Common myeloid progenitor, CD34-positive (primary cell): ENCODE data around the gene ADAT1.
A peak's percentile ranks its signal among the peaks of the same experiment; 100 is the strongest.

Experiments used
- CTCF ChIA-PET: fragments of 350-600 bp; sonication (Branson Sonifier 250); formaldehyde crosslinking; loops from one replicate; lab custom pipeline; 2021; ENCODE audit warnings: antibody characterized with exemption; lab: Charles Lee
- POLR2A ChIA-PET: fragments of 350-600 bp; sonication (Branson Sonifier 250); formaldehyde crosslinking; loops from one replicate; lab custom pipeline; 2021; ENCODE audit warnings: antibody characterized with exemption; lab: Charles Lee
- DNase-seq, 3 donors: peaks; one replicate each; pipeline versions ENCODE4 v3.0.0 to v3.0.0-alpha.2; 2013
- H3K27ac ChIP-seq, 2 experiments: 1 replicate in 1 of 2; 2 replicates in 1 of 2; pipeline ENCODE4 v1.7.0; 2013; ENCODE audit warnings: inconsistent platforms in 2 of 2, low read length in 2 of 2, mild to moderate bottlenecking in 2 of 2, low read depth in 1 of 2, moderate library complexity in 1 of 2; ENCODE audit not compliant: severe bottlenecking in 2 of 2, insufficient read depth in 1 of 2, poor library complexity in 1 of 2
- H3K27me3 ChIP-seq, 5 experiments: replicated peaks in 2 of 5; 1 replicate in 3 of 5; 2 replicates in 2 of 5; pipeline versions ENCODE4 v1.6.1 to v1.7.0; 2013; ENCODE audit warnings: low read length in 4 of 5, mild to moderate bottlenecking in 2 of 5, moderate library complexity in 2 of 5, inconsistent platforms in 1 of 5; ENCODE audit not compliant: insufficient read depth in 5 of 5, control insufficient read depth in 4 of 5
- H3K36me3 ChIP-seq, 4 experiments: 1 replicate in 2 of 4; 2 replicates in 2 of 4; pipeline versions ENCODE4 v1.6.1 to v1.7.0; 2013; ENCODE audit warnings: low read length in 3 of 4, control low read depth in 1 of 4, mild to moderate bottlenecking in 1 of 4; ENCODE audit not compliant: control insufficient read depth in 4 of 4, insufficient read depth in 4 of 4
- H3K4me1 ChIP-seq, 4 experiments: 1 replicate in 3 of 4; 2 replicates in 1 of 4; pipeline versions ENCODE4 v1.6.1 to v1.7.1; 2013; ENCODE audit warnings: low read length in 3 of 4, mild to moderate bottlenecking in 3 of 4, control low read depth in 1 of 4, inconsistent platforms in 1 of 4, moderate library complexity in 1 of 4; ENCODE audit not compliant: control insufficient read depth in 4 of 4, insufficient read depth in 4 of 4; ENCODE audit errors: control extremely low read depth in 1 of 4
- H3K4me3 ChIP-seq, 7 experiments: 1 replicate in 4 of 7; 2 replicates in 3 of 7; pipeline versions ENCODE4 v1.5.1 to v1.7.0; 2013; ENCODE audit warnings: mild to moderate bottlenecking in 7 of 7, low read length in 6 of 7, moderate library complexity in 6 of 7, inconsistent platforms in 2 of 7, low read depth in 2 of 7, control low read depth in 1 of 7; ENCODE audit not compliant: insufficient read depth in 4 of 7, control insufficient read depth in 1 of 7; ENCODE audit errors: extremely low read depth in 1 of 7
- H3K9me3 ChIP-seq, 5 experiments: 1 replicate in 4 of 5; 2 replicates in 1 of 5; pipeline versions ENCODE4 v1.6.1 to v1.7.1; 2013; ENCODE audit warnings: low read length in 4 of 5, mild to moderate bottlenecking in 2 of 5, inconsistent platforms in 1 of 5, low read depth in 1 of 5, moderate library complexity in 1 of 5; ENCODE audit not compliant: control insufficient read depth in 4 of 5, insufficient read depth in 2 of 5; ENCODE audit errors: control extremely low read depth in 1 of 5
- WGBS: methylation state at CpG from one replicate; pipeline ENCODE4 v1.1.5; 2013; ENCODE audit not compliant: insufficient coverage; 5-methylcytosine and 5-hydroxymethylcytosine counted together

ADAT1 gene

DNA sequence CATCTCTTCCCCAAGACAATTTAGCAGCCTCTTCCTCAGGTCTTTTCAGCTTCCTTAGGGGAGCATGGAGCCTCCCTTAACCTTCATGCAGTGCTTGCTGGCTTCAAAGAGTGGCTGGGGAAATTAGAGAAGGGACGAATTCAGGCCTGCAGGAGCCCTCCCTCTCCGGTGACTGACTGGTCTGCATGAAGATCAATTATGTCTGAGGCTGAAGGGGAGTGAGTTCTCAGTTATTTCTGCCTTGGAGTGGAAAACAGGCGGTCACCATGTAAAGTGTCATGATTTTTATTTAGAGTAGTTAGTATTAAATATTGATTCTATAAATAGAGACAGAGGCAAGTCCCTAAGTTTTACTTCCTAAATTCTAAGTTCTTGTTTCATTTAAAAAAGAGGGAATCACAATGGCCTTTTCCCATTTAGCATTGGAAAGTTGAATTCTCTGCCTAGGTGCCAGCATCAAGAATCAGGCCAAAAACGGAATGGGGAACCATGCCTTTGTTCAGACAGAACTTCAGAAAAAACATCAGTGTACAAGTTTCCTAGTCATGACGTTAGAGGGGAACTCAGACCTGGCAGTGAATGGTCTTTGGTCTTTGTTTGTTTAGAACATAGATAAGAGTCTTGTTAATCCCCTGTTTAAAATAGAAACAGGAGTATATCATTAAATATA lies 52.5 kb downstream of the ADAT1 start:
- POLR2A ChIA-PET: no interaction called here
- CTCF ChIA-PET: no interaction called here

GRCh38 chr16:75567911-75568310 lies 55.2 kb downstream of the ADAT1 start:
- Histone ChIP-seq H3K4me1 (peaks cover 9 to 32% (median 29%) of the 10 kb centered on the region in 4 experiments), H3K36me3 (peaks cover 6 to 47% (median 37%) of the 10 kb centered on the region in 4 experiments), H3K9me3 (no peaks in the 10 kb centered on the region), H3K27ac (no peak overlapping the region), H3K27me3 (peaks cover 0 to 4% (median 0%) of the 10 kb centered on the region in 5 experiments), H3K4me3 (no peak overlapping the region)
- DNase-seq: no peak
- WGBS: 97% methylated on average over 3 of the region's 4 CpGs
- ChIA-PET CTCF (interaction anchor here (0.7 to 2.3 kb wide), 7 partner anchors 14 to 53 kb away, joined by 3 to 6 read pairs (median 3); no protein-coding TSS in a partner anchor), POLR2A (no interaction called here)

More for the DNA sequence above, 52.5 kb downstream of the ADAT1 start:
- H3K27me3 ChIP-seq: no peaks in the 10 kb centered on the region
- no peaks in the 10 kb centered on the region for H3K9me3 ChIP-seq
- H3K27ac ChIP-seq: no peak overlapping the region
- H3K4me3 ChIP-seq: no peak overlapping the region
- no peak for DNase-seq
- H3K4me1 ChIP-seq: peaks cover 4 to 35% (median 27%) of the 10 kb centered on the region in 4 experiments
- 83% methylated on average over 2 of the region's 5 CpGs for WGBS
- peaks cover 13 to 67% (median 46%) of the 10 kb centered on the region in 4 experiments for H3K36me3 ChIP-seq

- ChIA-PET POLR2A (no interaction called here), CTCF (interaction anchor here (0.7 to 2.3 kb wide), 4 partner anchors 13 to 56 kb away, joined by 3 to 5 read pairs (median 4); partner anchors contain the start of gene ADAT1)
- Histone ChIP-seq H3K4me3 (peak overlapping the region; percentile 84 to 97 (median 90)), H3K9me3 (no peaks in the 10 kb centered on the region), H3K27me3 (peaks cover 0 to 7% (median 0%) of the 10 kb centered on the region in 5 experiments), H3K36me3 (peaks cover 6 to 38% (median 29%) of the 10 kb centered on the region in 4 experiments), H3K27ac (peak overlapping the region; percentile 77 to 84), H3K4me1 (peaks cover 9 to 32% (median 22%) of the 10 kb centered on the region in 4 experiments)
- WGBS: 4% methylated on average over 30 of the region's 32 CpGs
- peak in 2 of 3 donors; percentile 23 to 44 for DNase-seq
These were observed 56.3 kb downstream of the ADAT1 start for GRCh38 chr16:75566758-75567255.

DNA sequence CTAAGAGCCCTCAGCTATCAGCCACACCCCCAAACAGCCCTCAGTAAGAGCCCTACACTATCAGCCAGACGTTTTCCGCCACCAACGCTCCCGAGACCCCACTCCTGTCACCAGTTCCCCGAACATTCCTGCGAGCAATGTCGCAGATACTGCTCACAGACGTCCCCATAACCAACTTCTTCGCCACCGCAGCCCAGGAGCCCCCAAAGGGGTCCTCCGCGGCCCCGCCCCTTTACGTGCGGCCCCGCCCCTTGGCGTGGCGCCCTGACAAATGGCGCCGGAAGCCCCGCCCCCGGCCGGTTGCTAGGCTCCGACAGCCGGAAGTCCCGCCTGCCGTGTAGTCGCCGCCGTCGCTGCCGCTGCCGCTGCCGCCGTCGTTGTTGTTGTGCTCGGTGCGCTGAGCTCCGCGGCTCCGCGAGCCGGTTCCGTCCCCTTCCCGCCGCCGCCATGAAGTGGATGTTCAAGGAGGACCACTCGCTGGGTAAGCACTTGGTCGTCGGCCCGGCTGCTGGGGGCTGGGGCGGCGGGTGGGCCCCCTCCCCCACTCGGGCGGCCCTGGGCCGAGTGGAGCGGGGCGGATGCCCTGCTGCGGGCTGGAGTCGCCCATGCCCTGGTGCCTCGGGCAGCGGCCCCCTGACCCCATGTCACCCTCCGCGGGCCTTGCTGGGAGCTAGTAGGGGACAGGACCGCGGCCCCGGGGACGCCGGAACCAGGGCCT lies 56.9 kb downstream of the ADAT1 start, which contains the start of gene GABARAPL2:
GABARAPL2 (plus strand) TSS at position 340 of the 718 bp plus-strand sequence; CDS start at position 448, 108 bp downstream.
- H3K4me3 ChIP-seq: peak within 1 kb of the TSS; percentile 84 to 97 (median 90)
- H3K9me3 ChIP-seq: no peaks in the 10 kb centered on the region
- H3K4me1 ChIP-seq: peaks cover 9 to 32% (median 22%) of the 10 kb centered on the region in 4 experiments
- POLR2A ChIA-PET: interaction anchor here (1.8 kb wide), 1 partner anchor 13 kb away, joined by 6 read pairs; no protein-coding TSS in a partner anchor
- peaks cover 6 to 35% (median 27%) of the 10 kb centered on the region in 4 experiments for H3K36me3 ChIP-seq
- WGBS: 0% methylated on average over 45 of the region's 69 CpGs
- peak within 1 kb of the TSS; percentile 77 to 84 for H3K27ac ChIP-seq
- DNase-seq: peak; percentile 89 to 96 (median 96)
- CTCF ChIA-PET: interaction anchor here (0.7 to 2.3 kb wide), 7 partner anchors 10 to 94 kb away, joined by 3 to 5 read pairs (median 4); partner anchors contain the start of gene ADAT1
- H3K27me3 ChIP-seq: peaks cover 0 to 7% (median 0%) of the 10 kb centered on the region in 5 experiments

DNA sequence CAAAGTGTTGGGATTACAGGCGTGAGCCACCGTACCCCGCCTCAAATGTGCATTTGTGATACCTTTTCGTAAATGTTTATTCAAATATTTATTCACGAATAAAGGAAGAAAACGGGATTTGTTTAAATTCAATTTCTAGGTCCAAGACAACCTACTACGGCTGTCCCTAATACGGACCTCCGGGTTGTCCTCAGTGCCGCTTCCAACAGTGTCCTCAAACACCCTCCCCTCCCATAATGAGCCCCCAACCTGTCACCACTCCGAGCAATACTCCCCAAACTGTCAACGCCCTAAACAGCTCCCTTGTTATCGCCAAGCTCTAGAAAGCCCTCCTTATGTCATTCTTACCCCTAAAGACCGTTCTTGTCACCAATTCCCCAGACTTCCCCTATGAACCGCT lies 57.4 kb downstream of the ADAT1 start:
- ChIA-PET POLR2A (interaction anchor here (1.8 kb wide), 1 partner anchor 14 kb away, joined by 6 read pairs; no protein-coding TSS in a partner anchor), CTCF (interaction anchor here (0.7 to 2.3 kb wide), 8 partner anchors 10 to 94 kb away, joined by 3 to 5 read pairs (median 4); partner anchors contain the start of gene ADAT1)
- Histone ChIP-seq H3K4me1 (peaks cover 9 to 32% (median 22%) of the 10 kb centered on the region in 4 experiments), H3K27me3 (peaks cover 0 to 7% (median 2%) of the 10 kb centered on the region in 5 experiments), H3K27ac (peak overlapping the region; percentile 77 to 84), H3K4me3 (peak overlapping the region; percentile 84 to 97 (median 90)), H3K36me3 (peaks cover 6 to 32% (median 23%) of the 10 kb centered on the region in 4 experiments), H3K9me3 (no peaks in the 10 kb centered on the region)
- 20% methylated on average over 14 of the region's 15 CpGs for WGBS
- DNase-seq: no peak

DNA sequence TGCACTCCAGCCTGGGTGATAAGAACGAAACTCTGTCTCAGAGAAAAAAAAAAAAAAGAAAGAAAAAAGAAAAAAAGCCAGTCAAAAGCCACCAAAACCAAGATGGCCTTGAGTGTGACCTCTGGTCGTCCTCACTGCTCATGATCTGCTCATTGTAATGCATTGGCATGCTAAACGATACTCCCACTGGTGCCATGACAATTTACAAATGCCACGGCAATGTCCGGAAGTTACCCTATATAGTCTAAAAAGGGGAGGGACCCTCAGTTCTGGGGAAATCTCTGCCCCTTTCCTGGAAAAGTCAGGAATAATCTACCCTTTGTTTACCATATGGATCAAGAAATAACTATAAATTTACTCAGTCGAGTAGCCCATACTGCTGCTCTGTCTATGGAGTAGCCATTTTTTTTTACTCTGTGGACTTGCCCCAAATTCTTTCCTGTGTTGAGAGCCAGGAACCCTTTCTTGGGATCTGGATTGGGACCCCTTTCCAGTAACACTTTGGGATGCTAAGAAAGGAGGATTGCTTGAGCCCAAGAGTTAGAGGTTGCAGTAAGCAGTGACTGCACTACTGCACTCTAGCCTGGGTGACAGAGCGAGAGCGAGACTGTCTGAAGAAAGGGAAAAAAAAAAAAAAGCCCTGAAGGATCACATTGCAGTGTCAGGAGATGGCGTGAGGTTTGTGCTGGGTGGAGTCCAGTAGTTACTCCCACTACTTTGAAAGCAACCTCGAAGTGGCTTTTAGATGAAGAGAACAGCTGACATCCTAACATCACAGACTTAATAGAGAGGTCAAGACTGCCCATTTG lies 63.3 kb downstream of the ADAT1 start:
- ChIA-PET CTCF (interaction anchor here (1.8 kb wide), 1 partner anchor 9 kb away, joined by 5 read pairs; no protein-coding TSS in a partner anchor), POLR2A (no interaction called here)
- Histone ChIP-seq H3K27me3 (peaks cover 0 to 7% (median 3%) of the 10 kb centered on the region in 5 experiments), H3K4me1 (peaks cover 2 to 18% (median 16%) of the 10 kb centered on the region in 4 experiments), H3K9me3 (no peaks in the 10 kb centered on the region), H3K4me3 (no peak overlapping the region), H3K36me3 (no peaks in the 10 kb centered on the region), H3K27ac (peak overlapping the region in 1 of 2 experiments; percentile 25)
- no peak for DNase-seq
- WGBS: 94% methylated on average over 8 of the region's 10 CpGs
